GM12891 (cell line): ENCODE measurements around the gene ADIRF.
"Not testable (repeated sequence)": the region's sequence is repeated elsewhere in the genome, so short reads cannot be mapped to it uniquely, and the experiment has no call there.

Experiments
- DNase-seq: peaks from one replicate; pipeline ENCODE4 v3.0.0; 2011; ENCODE audit warnings: low spot score; ENCODE audit not compliant: insufficient read length
- FAIRE-seq: peaks from 2 replicates; lab custom pipeline; 2011; peaks lifted over from hg19 to GRCh38; lab: Jason Lieb, UNC
- PAX5 ChIP-seq: IDR thresholded peaks from 2 replicates; pipeline ENCODE4 v1.6.1; 2011; ENCODE audit warnings: low read length, moderate library complexity, mild to moderate bottlenecking; ENCODE audit not compliant: insufficient read depth, severe bottlenecking
- POLR2A ChIP-seq: IDR thresholded peaks from 2 replicates; pipeline ENCODE4 v1.6.1; 2011; ENCODE audit warnings: low read depth, low read length, control low read depth
- POLR2AphosphoS5 ChIP-seq: IDR thresholded peaks from 2 replicates; pipeline ENCODE4 v1.6.1; 2011; ENCODE audit warnings: low read depth, low read length, control low read depth
- POU2F2 ChIP-seq: IDR thresholded peaks from 2 replicates; pipeline ENCODE4 v1.6.1; 2011; ENCODE audit warnings: low read depth, mild to moderate bottlenecking, control low read depth, low read length, moderate library complexity
- SPI1 ChIP-seq: IDR thresholded peaks from 2 replicates; pipeline ENCODE4 v1.6.1; 2011; ENCODE audit warnings: low read depth, low read length, control low read depth
- TAF1 ChIP-seq: IDR thresholded peaks from 2 replicates; pipeline ENCODE4 v1.6.1; 2011; ENCODE audit warnings: low read depth, low read length, control low read depth

The ADIRF gene

DNA sequence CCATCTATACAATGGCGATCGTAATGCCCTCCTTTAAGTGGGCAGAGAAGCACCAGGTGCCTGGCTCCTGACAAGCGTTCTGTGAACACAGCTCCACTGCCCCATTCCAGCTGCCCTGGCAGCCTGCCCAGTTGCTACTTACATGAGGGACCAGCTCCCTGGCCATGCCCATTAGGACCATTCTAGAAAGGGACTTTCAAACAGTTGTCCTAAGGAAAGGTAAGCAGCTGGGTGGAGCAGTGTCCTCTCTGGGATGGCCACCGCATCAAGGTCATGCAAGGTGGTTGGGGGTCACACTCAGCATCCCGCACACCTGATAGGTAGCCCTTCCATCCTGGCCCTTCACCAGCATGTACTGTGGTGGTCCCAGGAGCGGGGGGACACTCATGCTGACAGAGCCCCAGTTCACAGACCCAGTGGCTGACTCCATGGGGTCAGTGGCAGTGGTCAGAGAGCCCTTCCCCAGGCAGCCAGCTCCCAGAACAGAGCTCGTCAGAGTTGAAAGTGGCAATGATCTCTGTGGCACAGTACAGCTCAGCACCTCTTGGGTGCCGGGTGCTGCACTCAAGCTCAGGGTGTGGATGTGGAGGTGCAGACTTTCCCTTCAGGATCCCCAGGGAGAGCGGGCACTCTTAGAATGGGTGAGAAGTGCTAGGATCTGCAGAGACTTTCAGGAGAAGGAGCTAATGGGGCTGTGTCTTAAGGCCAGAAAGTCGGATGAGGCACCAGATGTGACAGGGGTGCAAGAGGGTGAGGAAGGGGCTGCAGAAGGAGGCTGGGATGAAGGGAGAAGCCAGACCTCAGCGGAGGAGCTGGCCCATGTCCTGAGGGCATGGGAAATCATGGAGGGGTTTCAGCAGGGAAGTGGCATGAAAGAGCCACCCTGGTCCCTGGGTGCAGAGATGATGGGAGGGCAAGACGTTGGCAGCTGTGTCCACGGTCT lies 21.8 kb upstream of the ADIRF start:
- DNase-seq (no peak), FAIRE-seq (no peak)
- TF ChIP-seq POU2F2 (no peak), POLR2A (no peak), TAF1 (no peak), POLR2AphosphoS5 (no peak), PAX5 (no peak), SPI1 (no peak)

DNA sequence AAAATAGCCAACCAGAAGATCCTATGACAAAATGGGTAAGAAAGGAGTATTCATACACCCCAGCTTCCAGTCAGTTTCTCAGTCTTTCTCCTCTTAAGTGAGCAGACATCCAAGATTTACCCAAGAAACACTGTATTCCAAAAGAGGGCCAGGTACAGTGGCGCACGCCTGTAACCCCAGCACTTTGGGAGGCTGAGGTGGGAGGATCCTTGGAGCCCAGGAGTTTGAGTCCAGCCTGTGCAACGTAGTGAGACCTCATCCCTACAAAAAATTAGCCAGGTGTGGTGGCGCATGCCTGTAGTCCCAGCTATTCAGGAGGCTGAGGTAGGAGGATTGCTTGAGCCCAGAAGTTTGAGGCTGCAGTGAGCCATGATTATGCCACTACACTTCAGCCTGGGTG lies 20.5 kb upstream of the ADIRF start:
- FAIRE-seq = not testable (repeated sequence)

DNA sequence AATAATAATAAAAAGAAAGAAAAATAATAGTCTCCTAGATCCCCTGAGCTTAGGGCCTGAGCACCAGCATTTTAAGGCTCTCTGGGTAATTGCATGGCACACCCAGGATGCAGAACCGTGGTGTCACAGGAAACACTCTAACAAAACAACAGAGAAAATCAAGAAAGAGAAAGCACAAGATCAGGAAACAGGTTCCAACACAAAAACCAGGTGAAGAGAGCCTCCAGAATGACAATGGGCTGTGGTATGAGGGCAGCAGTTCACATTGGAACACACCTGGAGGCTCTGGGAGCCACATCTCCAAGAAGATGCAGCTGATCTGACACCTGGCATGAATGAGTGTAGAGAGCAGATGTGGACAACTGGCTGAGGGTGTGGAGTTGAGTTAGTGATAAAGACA lies 17.9 kb upstream of the ADIRF start:
- DNase-seq (no peak), FAIRE-seq (no peak)
- no peak for TF ChIP-seq POLR2A

More for the DNA sequence above, 20.5 kb upstream of the ADIRF start:
- DNase-seq = not testable (repeated sequence)

GRCh38 chr10:86951184-86951761 lies 17.0 kb upstream of the ADIRF start:
- FAIRE-seq (no peak), DNase-seq (no peak)
- no peak for TF ChIP-seq POLR2AphosphoS5
- TF ChIP-seq SPI1 = no peak
- no peak for TF ChIP-seq POLR2A
- TF ChIP-seq PAX5 = no peak
- no peak for TF ChIP-seq POU2F2
- TF ChIP-seq TAF1 = no peak

DNA sequence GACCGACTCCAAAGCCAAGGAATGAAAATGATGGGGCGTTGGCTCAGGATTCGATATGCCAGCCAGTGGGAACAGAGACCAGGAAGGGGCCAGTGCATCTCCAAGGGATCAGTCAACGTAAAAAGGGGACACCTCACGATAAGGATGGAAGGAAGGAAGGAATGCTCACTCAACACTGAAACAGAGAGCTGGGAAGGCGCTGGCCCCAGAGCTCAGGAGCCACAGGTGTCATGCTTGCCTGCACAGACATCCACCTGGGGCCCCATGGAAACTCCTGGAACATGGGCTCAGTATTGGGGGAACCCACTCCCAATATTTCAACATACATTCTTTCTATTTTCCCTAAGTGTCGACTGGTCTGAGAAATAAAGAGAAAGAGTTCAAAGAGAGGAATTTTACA lies 16.2 kb upstream of the ADIRF start:
- no peak for FAIRE-seq
- no peak for TF ChIP-seq POLR2A
- TF ChIP-seq POLR2AphosphoS5 = no peak
- DNase-seq = no peak

- not testable (repeated sequence) for FAIRE-seq, DNase-seq
Measured at GRCh38 chr10:86952697-86953096, 15.6 kb upstream of the ADIRF start.

DNA sequence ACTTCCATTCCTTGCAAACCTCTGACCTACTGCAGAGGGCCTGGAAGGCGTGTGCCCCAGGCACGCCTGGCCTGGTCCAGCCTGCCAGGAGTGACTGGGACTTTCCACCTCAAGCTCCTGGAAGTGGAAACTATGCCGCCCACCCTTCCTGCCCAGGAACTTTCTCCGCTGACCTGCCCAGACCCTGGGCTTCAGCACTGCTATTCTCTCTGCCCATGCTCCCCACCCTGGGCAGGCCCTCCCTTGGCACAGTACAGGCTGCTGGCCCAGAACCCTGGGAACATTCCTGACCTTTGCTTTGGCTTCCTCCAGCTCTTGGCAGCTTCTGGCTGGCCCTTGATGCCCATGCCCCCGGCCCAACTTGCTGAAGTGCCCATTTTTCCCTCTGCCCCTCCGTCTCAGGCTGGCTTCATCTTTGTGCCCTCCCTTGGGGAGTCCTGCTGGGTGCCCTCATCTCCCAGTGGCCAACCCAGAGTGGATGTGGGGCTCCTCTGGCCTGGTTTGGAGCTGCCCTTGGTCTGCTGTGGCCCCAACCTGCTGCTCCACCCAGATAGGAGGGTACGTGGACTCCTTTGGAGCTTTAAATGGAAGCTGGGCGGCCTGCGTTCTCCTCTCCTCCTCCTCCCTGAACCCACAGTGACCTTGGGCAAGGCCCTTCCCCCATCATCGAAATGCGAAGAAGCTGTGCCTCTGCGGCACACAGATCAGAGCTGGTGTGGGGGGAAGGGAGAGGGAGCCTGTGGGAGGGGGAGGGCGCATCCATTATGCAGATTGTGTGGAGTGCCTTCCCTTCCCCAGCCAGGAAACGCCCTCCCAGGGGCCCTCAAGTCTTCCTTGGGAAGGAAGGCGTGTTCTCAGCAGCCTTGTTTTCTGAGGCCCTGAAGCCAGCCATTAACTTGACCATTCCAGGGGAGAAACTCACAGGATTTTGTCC lies 14.3 kb upstream of the ADIRF start:
- FAIRE-seq = no peak
- DNase-seq = no peak
- no peak for TF ChIP-seq POU2F2

GRCh38 chr10:86954681-86955500 lies 13.4 kb upstream of the ADIRF start:
- FAIRE-seq (no peak), DNase-seq (no peak)
- TF ChIP-seq PAX5 (no peak), SPI1 (no peak), TAF1 (no peak), POLR2A (no peak), POLR2AphosphoS5 (no peak), POU2F2 (no peak)

GRCh38 chr10:86955501-86956194 lies 12.6 kb upstream of the ADIRF start:
- no peak for TF ChIP-seq PAX5
- FAIRE-seq (no peak), DNase-seq (no peak)

DNA sequence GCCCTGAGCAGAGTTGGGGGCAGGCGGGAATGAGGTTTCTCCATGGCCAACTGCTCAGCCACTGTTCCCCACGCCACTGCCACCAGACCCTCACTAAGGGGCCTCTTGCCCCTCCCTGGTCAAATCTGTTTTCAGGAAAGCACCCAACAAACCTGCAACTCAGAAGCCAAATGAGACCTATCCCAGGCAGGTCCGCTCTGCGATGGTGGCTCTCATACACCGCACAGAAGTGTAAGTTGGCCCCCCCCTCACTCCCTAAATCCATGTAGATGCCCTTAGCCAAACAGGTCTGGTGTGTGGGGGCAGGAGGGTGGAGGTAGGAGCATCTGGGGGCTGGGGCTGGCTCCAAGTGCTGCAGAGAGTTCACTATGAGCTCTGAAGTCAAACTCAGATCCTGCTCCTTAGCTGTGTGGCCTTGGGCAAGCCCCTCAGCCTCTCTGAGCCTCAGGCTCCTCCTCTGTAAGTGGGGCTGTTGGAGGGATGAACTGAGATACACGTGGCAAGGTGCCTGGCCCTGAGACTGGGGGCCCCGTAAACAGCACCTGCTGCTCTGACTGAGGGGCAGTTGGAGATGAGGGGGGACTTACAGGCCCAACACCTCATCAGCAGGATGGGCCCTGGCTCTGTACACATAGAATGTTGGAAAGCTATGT lies 12.0 kb upstream of the ADIRF start:
- FAIRE-seq (no peak), DNase-seq (no peak)
- TF ChIP-seq POLR2AphosphoS5 (no peak), POU2F2 (no peak), TAF1 (no peak), POLR2A (no peak), SPI1 (no peak)
